HG03442 (cell line): ENCODE results near the gene B3GNT7.
"Not testable (repeated sequence)": the region's sequence is repeated elsewhere in the genome, so short reads cannot be mapped to it uniquely, and the experiment has no call there.

Source experiments
- ATAC-seq: cut with Tn5 transposase; IDR thresholded peaks from one replicate; pipeline ENCODE4 v1.9.1; 2021; ENCODE audit warnings: mild to moderate bottlenecking, moderate library complexity; ENCODE audit not compliant: unreplicated experiment

The B3GNT7 gene

GRCh38 chr2:231399853-231400680 lies 4.6 kb downstream of the B3GNT7 start:
- no peak for ATAC-seq

- ATAC-seq = not testable (repeated sequence)
Observed at GRCh38 chr2:231400681-231401080, 5.2 kb downstream of the B3GNT7 start.

- ATAC-seq = not testable (repeated sequence)
Observed at GRCh38 chr2:231401101-231401500, 5.6 kb downstream of the B3GNT7 start.

- not testable (repeated sequence) for ATAC-seq
Observed at GRCh38 chr2:231403421-231404182, 8.1 kb downstream of the B3GNT7 start.

- ATAC-seq = not testable (repeated sequence)
Observed at GRCh38 chr2:231404183-231404578, 8.7 kb downstream of the B3GNT7 start.

- ATAC-seq = not testable (repeated sequence)
Observed at GRCh38 chr2:231405601-231406367, 10.3 kb downstream of the B3GNT7 start.

GRCh38 chr2:231407686-231408085 lies 12.2 kb downstream of the B3GNT7 start:
- ATAC-seq = not testable (repeated sequence)

- not testable (repeated sequence) for ATAC-seq
Observed at GRCh38 chr2:231408304-231408703, 12.8 kb downstream of the B3GNT7 start.

- no peak for ATAC-seq
Observed at GRCh38 chr2:231409776-231410175, 14.3 kb downstream of the B3GNT7 start.

- no peak for ATAC-seq
Observed at GRCh38 chr2:231410293-231411004, 14.9 kb downstream of the B3GNT7 start.

- ATAC-seq = no peak
Observed at GRCh38 chr2:231411237-231411636, 15.7 kb downstream of the B3GNT7 start.

- ATAC-seq = peak; percentile 95
Observed at GRCh38 chr2:231411831-231412617, 16.5 kb downstream of the B3GNT7 start.

GRCh38 chr2:231412618-231412963 lies 17.1 kb downstream of the B3GNT7 start:
- ATAC-seq = peak; percentile 10

GRCh38 chr2:231413456-231413855 lies 17.9 kb downstream of the B3GNT7 start:
- ATAC-seq = no peak

GRCh38 chr2:231413921-231414476 lies 18.5 kb downstream of the B3GNT7 start:
- no peak for ATAC-seq

- ATAC-seq = no peak
Observed at GRCh38 chr2:231415029-231415428, 19.5 kb downstream of the B3GNT7 start.

GRCh38 chr2:231418820-231419640 lies 23.5 kb downstream of the B3GNT7 start:
- no peak for ATAC-seq

- no peak for ATAC-seq
Observed at GRCh38 chr2:231421051-231421580, 25.6 kb downstream of the B3GNT7 start.
